NCI-H226 (cell line): ENCODE data around the gene SMARCD3.

Source experiments
- DNase-seq: peaks from one replicate; pipeline ENCODE4 v3.0.0-alpha.2; 2015

Gene SMARCD3

GRCh38 chr7:151246851-151247580, 1.5 kb downstream of the SMARCD3 start:
- DNase-seq = no peak

DNA sequence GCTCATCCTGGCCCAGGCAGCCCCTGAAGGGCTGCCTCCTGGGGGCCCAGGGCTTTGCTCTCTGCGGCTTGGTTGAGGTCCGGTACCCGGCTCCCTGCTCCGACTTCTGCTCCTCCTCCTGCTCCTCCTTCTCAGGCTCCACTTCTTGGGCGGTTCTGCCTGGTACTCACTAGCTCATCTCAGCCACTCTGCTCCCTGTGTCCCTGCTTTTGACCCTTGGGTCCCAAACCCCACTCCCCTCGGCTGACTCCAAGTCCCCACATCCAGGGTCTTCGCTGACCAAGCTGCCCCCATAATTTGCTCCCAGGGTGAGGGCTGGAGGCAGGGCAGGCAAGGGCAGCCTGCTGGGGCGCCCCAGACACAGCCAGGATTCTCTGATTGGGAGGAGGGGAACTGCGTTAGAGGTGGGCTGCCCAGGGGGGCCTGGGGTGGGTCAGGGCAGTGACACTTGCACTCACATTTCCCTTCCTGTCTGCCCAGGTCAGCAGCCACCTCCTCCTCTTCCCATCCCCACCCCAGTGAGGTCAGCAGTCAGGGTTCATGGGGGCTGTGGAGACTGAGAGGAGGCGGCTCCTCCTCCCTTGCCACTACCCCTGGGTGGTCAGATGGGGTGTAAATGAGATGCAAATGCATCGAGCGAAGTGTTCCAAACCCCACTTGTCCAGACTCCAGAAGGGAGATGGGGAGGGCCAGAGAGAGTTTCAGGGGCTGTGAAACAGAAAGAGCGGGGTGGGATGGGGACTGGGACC, 2.2 kb downstream of the SMARCD3 start:
- no peak for DNase-seq

DNA sequence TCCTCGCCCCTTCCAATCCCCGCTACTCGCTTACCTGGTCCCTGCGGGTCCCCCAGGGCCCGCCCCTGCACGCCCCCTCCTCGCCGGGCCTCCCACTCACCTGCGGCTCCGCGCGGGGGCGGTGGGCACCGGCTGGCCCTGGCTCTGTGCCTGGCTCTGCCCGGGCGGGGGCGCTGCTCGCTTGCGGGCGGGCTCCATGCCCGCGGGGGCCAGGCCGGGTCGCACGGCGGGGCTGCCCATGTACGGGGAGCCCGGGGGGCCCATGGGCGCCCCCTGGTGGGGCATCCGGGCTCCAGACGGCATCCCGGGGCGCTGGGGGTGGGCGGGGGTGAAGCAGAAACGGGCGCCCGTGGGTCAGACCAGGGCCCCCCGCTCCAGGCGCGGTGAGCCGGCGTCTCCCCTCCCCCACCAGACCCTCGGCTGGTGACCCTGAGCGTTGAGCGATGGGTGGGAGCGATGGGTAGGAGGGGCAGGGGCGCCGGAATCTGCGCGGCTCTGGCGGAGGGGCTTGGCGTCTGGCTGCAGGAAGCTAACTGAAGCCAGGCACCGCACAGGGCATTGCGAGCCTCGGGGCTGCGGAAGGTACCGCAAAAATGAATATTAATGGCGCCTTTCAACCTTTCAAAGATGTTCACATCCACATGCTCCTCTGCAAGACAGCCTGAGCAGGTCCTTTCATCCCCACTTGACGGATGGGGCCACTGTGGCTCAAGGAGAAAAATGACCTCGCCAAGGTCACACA, 3.0 kb downstream of the SMARCD3 start:
- DNase-seq = no peak

GRCh38 chr7:151244841-151245346, 3.6 kb downstream of the SMARCD3 start:
- no peak for DNase-seq

GRCh38 chr7:151244196-151244840, 4.2 kb downstream of the SMARCD3 start:
- no peak for DNase-seq

- DNase-seq = no peak
These were observed 4.9 kb downstream of the SMARCD3 start for GRCh38 chr7:151243408-151244195.

GRCh38 chr7:151243045-151243349, 5.5 kb downstream of the SMARCD3 start:
- no peak for DNase-seq

- DNase-seq = no peak
These were observed 6.1 kb downstream of the SMARCD3 start for GRCh38 chr7:151242159-151243044.

DNA sequence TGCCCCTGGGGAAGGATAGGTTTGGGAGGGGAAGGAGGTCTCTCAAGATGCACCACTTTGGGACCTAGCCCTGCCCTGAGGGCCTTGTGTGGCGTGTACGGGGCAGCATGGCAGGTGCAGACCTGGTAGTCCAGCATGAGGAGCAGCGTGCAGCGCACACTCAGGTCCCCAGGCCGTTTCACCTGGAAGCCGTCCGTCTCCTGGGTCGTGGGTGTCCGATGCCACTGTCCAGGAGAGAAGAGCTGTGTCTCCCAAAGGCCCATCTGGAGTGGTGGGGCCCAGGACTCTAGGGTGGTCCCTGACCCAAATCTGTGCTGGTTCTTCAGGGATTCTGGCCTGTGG, 6.8 kb downstream of the SMARCD3 start:
- DNase-seq = no peak

- DNase-seq = no peak
These were observed 7.3 kb downstream of the SMARCD3 start for GRCh38 chr7:151240942-151241754.

DNA sequence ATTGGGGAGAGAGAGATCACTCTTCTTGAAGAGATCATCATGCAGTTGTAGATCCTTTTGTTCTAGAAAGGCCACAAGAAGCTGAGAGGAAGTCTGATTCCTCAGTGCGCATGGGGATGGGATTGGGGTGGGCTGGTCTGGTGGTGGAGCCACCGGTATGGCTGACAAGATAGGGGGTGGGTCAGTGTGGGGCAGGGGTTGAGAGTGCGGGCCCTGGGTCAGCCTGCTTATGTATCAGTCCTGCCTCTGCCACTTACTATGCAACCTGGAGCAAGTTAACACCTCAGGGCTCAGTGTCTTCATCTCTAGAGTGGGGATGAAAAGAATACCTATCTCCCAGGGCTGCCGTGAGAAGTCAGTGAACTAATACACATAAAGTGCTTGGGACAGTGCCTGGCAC, 8.0 kb downstream of the SMARCD3 start:
- DNase-seq = no peak

- DNase-seq = no peak
These were observed 8.5 kb downstream of the SMARCD3 start for GRCh38 chr7:151239837-151240459.

DNA sequence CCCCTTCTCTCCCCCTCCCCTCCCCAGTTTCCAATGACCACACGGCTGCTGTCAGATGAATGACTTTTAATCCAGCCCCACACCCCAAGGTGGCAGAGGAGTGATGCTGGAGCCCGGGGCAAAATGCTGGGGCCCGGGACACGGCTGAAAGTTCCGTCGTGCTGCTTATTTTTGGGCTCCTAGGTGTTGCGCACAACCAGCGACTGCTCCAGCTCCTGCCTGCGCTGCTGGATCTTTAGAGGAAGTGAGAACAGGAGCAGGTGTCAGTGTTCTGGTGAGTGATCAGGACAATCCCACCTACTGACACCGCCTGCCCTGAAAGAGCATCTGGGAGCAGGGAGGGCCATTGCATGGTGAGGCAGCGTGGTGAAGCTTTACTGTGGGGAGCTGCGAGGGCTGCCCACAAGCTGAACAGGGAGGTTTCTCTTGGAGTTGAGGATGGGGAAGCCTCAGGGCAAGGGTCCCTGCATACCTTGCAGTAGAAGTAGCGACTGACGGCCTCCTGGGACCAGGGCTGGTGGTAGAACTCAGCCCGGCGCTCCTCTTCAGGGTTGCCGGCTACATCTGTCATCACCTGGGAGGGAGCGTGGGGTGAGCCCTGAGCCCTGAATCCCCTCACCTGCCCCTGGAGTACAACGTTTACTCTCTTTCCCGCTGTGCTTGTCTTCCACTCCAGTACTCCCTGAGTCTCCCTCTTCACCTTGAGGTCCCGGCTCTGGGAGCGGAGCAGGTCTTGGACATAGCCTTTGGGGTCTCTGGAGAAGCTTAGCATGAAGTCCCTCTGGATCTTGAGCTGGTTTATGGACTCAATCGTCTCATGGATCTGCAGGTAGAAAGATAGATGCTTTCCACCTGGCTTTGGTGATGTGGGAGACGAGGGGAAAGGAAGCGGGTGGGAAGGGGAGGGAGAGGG, 9.3 kb downstream of the SMARCD3 start:
- DNase-seq = no peak

- no peak for DNase-seq
These were observed 10.2 kb downstream of the SMARCD3 start for GRCh38 chr7:151238190-151238810.

- no peak for DNase-seq
These were observed 11.0 kb downstream of the SMARCD3 start for GRCh38 chr7:151237244-151238189.

GRCh38 chr7:151236406-151236805, 12.1 kb downstream of the SMARCD3 start:
- DNase-seq = no peak

GRCh38 chr7:151235091-151235787, 13.3 kb downstream of the SMARCD3 start:
- DNase-seq = no peak
